GM23338 (cell line): Measurements from ENCODE around the gene IQSEC3. TPM values are rescaled to one million over a fixed set of nuclear protein-coding genes. Genes with fewer than 3 reads are reported as not detected.

ENCODE experiments used
- ATAC-seq: fragments of 200-7000 bp; cut with Tn5 transposase; 3 replicates; pipeline ENCODE4 v1.9.1; 2020
- DNase-seq: peaks from one replicate; pipeline ENCODE4 v3.0.0-alpha.2; 2015; ENCODE audit warnings: low spot score
- H2AFZ ChIP-seq: fragments of 200-600 bp; sonication (generic); 2 replicates; pipeline ENCODE4 v1.8.0; 2016; ENCODE audit warnings: antibody characterized with exemption, mild to moderate bottlenecking, moderate library complexity
- H3F3A ChIP-seq: fragments of 200-600 bp; sonication (generic); replicated peaks from 2 replicates; pipeline ENCODE4 v1.8.0; 2017; ENCODE audit warnings: antibody characterized with exemption, mixed run types, low read depth
- H3K27ac ChIP-seq: fragments of 200-600 bp; sonication (generic); 2 replicates; pipeline ENCODE4 v1.6.1; 2016; ENCODE audit warnings: low read depth
- H3K27me3 ChIP-seq: fragments of 200-600 bp; sonication (generic); 2 replicates; pipeline ENCODE4 v1.8.0; 2016; ENCODE audit warnings: mild to moderate bottlenecking, mixed run types, moderate library complexity; ENCODE audit not compliant: insufficient read depth
- H3K36me3 ChIP-seq: fragments of 200-600 bp; sonication (generic); 2 replicates; pipeline ENCODE4 v1.8.0; 2016; ENCODE audit warnings: mild to moderate bottlenecking; ENCODE audit not compliant: insufficient read depth
- H3K4me1 ChIP-seq: fragments of 200-600 bp; sonication (generic); 2 replicates; pipeline ENCODE4 v1.8.0; 2016; ENCODE audit warnings: mild to moderate bottlenecking, moderate library complexity; ENCODE audit not compliant: insufficient read depth
- H3K4me2 ChIP-seq: fragments of 200-600 bp; sonication (generic); 2 replicates; pipeline ENCODE4 v1.7.1; 2017; ENCODE audit warnings: mixed run types
- H3K4me3 ChIP-seq: fragments of 200-600 bp; sonication (generic); 2 replicates; pipeline ENCODE4 v1.6.1; 2016; ENCODE audit warnings: mixed run types
- H3K79me2 ChIP-seq: fragments of 200-600 bp; sonication (generic); replicated peaks from 2 replicates; pipeline ENCODE4 v1.8.0; 2017; ENCODE audit warnings: mild to moderate bottlenecking; ENCODE audit not compliant: insufficient read depth
- H3K9me2 ChIP-seq: fragments of 200-600 bp; sonication (generic); 2 replicates; pipeline ENCODE4 v1.8.0; 2017; ENCODE audit not compliant: insufficient read depth
- H4K20me1 ChIP-seq: fragments of 200-600 bp; sonication (generic); replicated peaks from 2 replicates; pipeline ENCODE4 v1.8.0; 2017; ENCODE audit warnings: mild to moderate bottlenecking; ENCODE audit not compliant: insufficient read depth
- H3K27ac Mint-ChIP-seq: 2 replicates; pipeline ENCODE4 v1.8.0; 2020; ENCODE audit warnings: inconsistent platforms, mild to moderate bottlenecking, moderate library complexity, mixed read lengths
- H3K27me3 Mint-ChIP-seq: 3 replicates; pipeline ENCODE4 v1.8.0; 2022; ENCODE audit warnings: low read depth, mild to moderate bottlenecking, moderate library complexity, mixed read lengths, inconsistent platforms; ENCODE audit not compliant: insufficient read depth, poor library complexity
- H3K36me3 Mint-ChIP-seq: 3 replicates; pipeline ENCODE4 v1.8.0; 2021; ENCODE audit warnings: low read depth, mild to moderate bottlenecking, inconsistent platforms, moderate library complexity, mixed read lengths
- H3K4me1 Mint-ChIP-seq: 3 replicates; pipeline ENCODE4 v1.8.0; 2020; ENCODE audit warnings: mild to moderate bottlenecking, inconsistent platforms, mixed read lengths
- H3K4me3 Mint-ChIP-seq: 3 replicates; pipeline ENCODE4 v1.8.0; 2021; ENCODE audit warnings: moderate library complexity, mild to moderate bottlenecking, inconsistent platforms, mixed read lengths
- H3K9me3 Mint-ChIP-seq: 3 replicates; pipeline ENCODE4 v1.8.0; 2020; ENCODE audit warnings: moderate library complexity, mild to moderate bottlenecking, inconsistent platforms, mixed read lengths
- CREB1 ChIP-seq: fragments of 250-450 bp; sonication (Bioruptor Pico); IDR thresholded peaks from 2 replicates; pipeline ENCODE4 v1.5.0; 2020; ENCODE audit warnings: low read depth, mild to moderate bottlenecking, moderate library complexity
- CTCF ChIP-seq, 2 experiments: fragments of 200-600 bp in 1 of 2; sonication (generic) in 1 of 2; conservative IDR thresholded peaks; 2 replicates each; pipeline versions ENCODE4 v1.5.1 to v1.6.1; 2016 to 2017; ENCODE audit warnings: antibody characterized with exemption in 2 of 2, low read depth in 2 of 2, mild to moderate bottlenecking in 2 of 2, moderate library complexity in 1 of 2
- ETS1 ChIP-seq: IDR thresholded peaks from 2 replicates; pipeline ENCODE4 v1.6.1; 2016; ENCODE audit warnings: antibody characterized with exemption
- EZH2 ChIP-seq: fragments of 200-600 bp; sonication (generic); IDR thresholded peaks from one replicate; pipeline ENCODE4 v1.8.0; 2017; ENCODE audit warnings: antibody characterized with exemption, mild to moderate bottlenecking, low read depth; ENCODE audit not compliant: unreplicated experiment
- EZH2phosphoT487 ChIP-seq: fragments of 200-600 bp; sonication (generic); IDR thresholded peaks from one replicate; pipeline ENCODE4 v1.8.1; 2018; ENCODE audit warnings: antibody characterized with exemption; ENCODE audit not compliant: unreplicated experiment
- JUNB ChIP-seq: IDR thresholded peaks from one replicate; pipeline ENCODE4 v1.6.1; 2016; ENCODE audit warnings: antibody characterized with exemption; ENCODE audit not compliant: unreplicated experiment
- NANOG ChIP-seq: IDR thresholded peaks from 2 replicates; pipeline ENCODE4 v1.6.1; 2016; ENCODE audit warnings: antibody characterized with exemption, borderline replicate concordance
- POLR2AphosphoS5 ChIP-seq: IDR thresholded peaks from 2 replicates; pipeline ENCODE4 v1.6.1; 2016; ENCODE audit warnings: antibody characterized with exemption, low read depth
- REST ChIP-seq: IDR thresholded peaks from one replicate; pipeline ENCODE4 v1.6.1; 2018; ENCODE audit warnings: antibody characterized with exemption; ENCODE audit not compliant: unreplicated experiment
- STAT1 ChIP-seq: IDR thresholded peaks from one replicate; pipeline ENCODE4 v1.6.1; 2016; ENCODE audit warnings: antibody characterized with exemption; ENCODE audit not compliant: unreplicated experiment
- ZNF114 ChIP-seq: fragments of 250-450 bp; sonication (Bioruptor Pico); IDR thresholded peaks from 2 replicates; pipeline ENCODE4 v1.5.0; 2020; ENCODE audit warnings: mild to moderate bottlenecking, moderate library complexity
- ZNF331 ChIP-seq: fragments of 250-450 bp; sonication (Bioruptor Pico); IDR thresholded peaks from 2 replicates; pipeline ENCODE4 v1.5.0; 2020; ENCODE audit warnings: low read depth, mild to moderate bottlenecking, moderate library complexity
- ZNF462 ChIP-seq: fragments of 250-450 bp; sonication (Bioruptor Pico); IDR thresholded peaks from 2 replicates; pipeline ENCODE4 v1.5.0; 2020; ENCODE audit warnings: mild to moderate bottlenecking, moderate library complexity
- polyA plus RNA-seq: library from polyadenylated mRNA; unstranded; fragments of >200 nt; fragmentation: Nextera tagmentation; extraction: Ambion mirVana; gene quantifications from 2 replicates; pipeline ENCODE4 v1.2.1, GENCODE V29; 2016
- total RNA-seq: library from RNA; depleted of rRNA; stranded (reverse); fragments of >200 nt; shearing (Covaris generic); gene quantifications from 2 replicates; pipeline ENCODE4 v1.2.3, GENCODE V29; 2014

Gene IQSEC3
- total and polyA plus RNA-seq, 2 experiments from 2014 or later: 2.1 to 3.6 TPM

GRCh38 chr12:167959-168600 lies 101.5 kb downstream of the IQSEC3 start:
- H3K36me3 Mint-ChIP-seq: no peaks in the 10 kb centered on the region; the same call in 2 of the 3 replicates
- H3K27me3 ChIP-seq: no peaks in the 10 kb centered on the region
- DNase-seq (no peak), ATAC-seq (no peak)
- no peaks in the 10 kb centered on the region for H3K79me2 ChIP-seq
- H3K27ac ChIP-seq: no peak overlapping the region
- H3K4me2 ChIP-seq: no peak overlapping the region
- H3K4me3 Mint-ChIP-seq: no peak overlapping the region
- peaks cover 3% of the 10 kb centered on the region; the same call in 1 of the 3 replicates for H3K9me3 Mint-ChIP-seq
- peaks cover 14% of the 10 kb centered on the region; the same call in 1 of the 2 replicates for H3K4me1 ChIP-seq
- H2AFZ ChIP-seq: no peak overlapping the region
- H4K20me1 ChIP-seq: no peaks in the 10 kb centered on the region; the same call in 1 of the 2 replicates
- 0 out of 2 replicates have a peak overlapping the region, but pooled peaks have one; percentile 17 for H3K4me3 ChIP-seq
- peaks cover 26% of the 10 kb centered on the region for H3K27me3 Mint-ChIP-seq
- no peaks in the 10 kb centered on the region for H3K9me2 ChIP-seq
- no peaks in the 10 kb centered on the region for H3K36me3 ChIP-seq
- peaks cover 61% of the 10 kb centered on the region for H3K4me1 Mint-ChIP-seq
- H3K27ac Mint-ChIP-seq: no peak overlapping the region
- H3F3A ChIP-seq: no peaks in the 10 kb centered on the region
- TF ChIP-seq JUNB (no peak), CTCF (conservative IDR thresholded peaks at IDR 0.05; ENCODE audit: low read depth in 2 of 2) (no peak), NANOG (no peak), POLR2AphosphoS5 (no peak), STAT1 (no peak), EZH2 (no peak), ZNF462 (no peak), ETS1 (no peak), EZH2phosphoT487 (no peak), CREB1 (no peak), REST (no peak), ZNF331 (no peak), ZNF114 (CRISPR knock-in tag) (no peak)
